22Rv1 (cell line): ENCODE measurements around the gene NUTF2.

ENCODE experiments used
- H3K27ac ChIP-seq: fragments of 450-650 bp; 2 replicates; pipeline ENCODE4 v1.5.1; 2017
- CTCF ChIP-seq: fragments of 450-650 bp; IDR thresholded peaks from 2 replicates; pipeline ENCODE4 v1.5.1; 2017; ENCODE audit warnings: mild to moderate bottlenecking
- ZFX ChIP-seq: fragments of 450-650 bp; IDR thresholded peaks from 2 replicates; pipeline ENCODE4 v1.6.1; 2017; ENCODE audit warnings: antibody characterized with exemption, borderline replicate concordance

Gene NUTF2

GRCh38 chr16:67856927-67857546 is 10.3 kb downstream of the NUTF2 start:
- H3K27ac ChIP-seq = peak overlapping the region; percentile 40
- TF ChIP-seq ZFX = no peak
- no peak for TF ChIP-seq CTCF

- no peak for TF ChIP-seq ZFX
- no peak for TF ChIP-seq CTCF
- H3K27ac ChIP-seq = peak overlapping the region; percentile 40
Measured at GRCh38 chr16:67857547-67858233, 11.0 kb downstream of the NUTF2 start.

GRCh38 chr16:67858500-67858899 is 11.8 kb downstream of the NUTF2 start:
- H3K27ac ChIP-seq = peak overlapping the region; percentile 40; the same call in 1 of the 2 replicates
- TF ChIP-seq ZFX (no peak), CTCF (no peak)

- H3K27ac ChIP-seq = peak overlapping the region; percentile 15; the same call in 1 of the 2 replicates
- TF ChIP-seq ZFX (no peak), CTCF (no peak)
Measured at GRCh38 chr16:67860589-67861398, 14.1 kb downstream of the NUTF2 start.

- TF ChIP-seq CTCF (no peak), ZFX (no peak)
- H3K27ac ChIP-seq = peak overlapping the region; percentile 17; the same call in 1 of the 2 replicates
Measured at GRCh38 chr16:67861877-67862276, 15.1 kb downstream of the NUTF2 start.

GRCh38 chr16:67862623-67863583 is 16.2 kb downstream of the NUTF2 start:
- TF ChIP-seq CTCF = no peak
- TF ChIP-seq ZFX = no peak

GRCh38 chr16:67864044-67864443 is 17.3 kb downstream of the NUTF2 start:
- H3K27ac ChIP-seq = peak overlapping the region; percentile 17; the same call in 1 of the 2 replicates

More at GRCh38 chr16:67862623-67863583, 16.2 kb downstream of the NUTF2 start:
- peak overlapping the region; percentile 17 for H3K27ac ChIP-seq
